ENCODE data around the gene AQP10.

- TF ChIP-seq, protein P1, sequence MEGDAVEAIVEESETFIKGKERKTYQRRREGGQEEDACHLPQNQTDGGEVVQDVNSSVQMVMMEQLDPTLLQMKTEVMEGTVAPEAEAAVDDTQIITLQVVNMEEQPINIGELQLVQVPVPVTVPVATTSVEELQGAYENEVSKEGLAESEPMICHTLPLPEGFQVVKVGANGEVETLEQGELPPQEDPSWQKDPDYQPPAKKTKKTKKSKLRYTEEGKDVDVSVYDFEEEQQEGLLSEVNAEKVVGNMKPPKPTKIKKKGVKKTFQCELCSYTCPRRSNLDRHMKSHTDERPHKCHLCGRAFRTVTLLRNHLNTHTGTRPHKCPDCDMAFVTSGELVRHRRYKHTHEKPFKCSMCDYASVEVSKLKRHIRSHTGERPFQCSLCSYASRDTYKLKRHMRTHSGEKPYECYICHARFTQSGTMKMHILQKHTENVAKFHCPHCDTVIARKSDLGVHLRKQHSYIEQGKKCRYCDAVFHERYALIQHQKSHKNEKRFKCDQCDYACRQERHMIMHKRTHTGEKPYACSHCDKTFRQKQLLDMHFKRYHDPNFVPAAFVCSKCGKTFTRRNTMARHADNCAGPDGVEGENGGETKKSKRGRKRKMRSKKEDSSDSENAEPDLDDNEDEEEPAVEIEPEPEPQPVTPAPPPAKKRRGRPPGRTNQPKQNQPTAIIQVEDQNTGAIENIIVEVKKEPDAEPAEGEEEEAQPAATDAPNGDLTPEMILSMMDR (IDR thresholded peaks at IDR 0.05): no peak
- no peak for TF ChIP-seq POLR2A (IDR thresholded peaks at IDR 0.05)
Observed at GRCh38 chr1:154342836-154343472, 22.1 kb downstream of the AQP10 start.

All from lower leg skin (tissue), 3 donors.